Measurements from ENCODE around the gene UBE2M. TPM values are rescaled to one million over a fixed set of nuclear protein-coding genes. Genes with fewer than 3 reads are reported as not detected.
"Not testable (repeated sequence)": the region's sequence is repeated elsewhere in the genome, so short reads cannot be mapped to it uniquely, and the experiment has no call there.

The UBE2M gene
- total RNA-seq, 1 donor from 2014 or later: 142 TPM

GRCh38 chr19:58577581-58577980 is 19.2 kb upstream of the UBE2M start:
- H3K4me3 Mint-ChIP-seq (ENCODE audit: low read depth); H3K9me3 Mint-ChIP-seq; DNase-seq (ENCODE audit: low spot score); H3K27ac Mint-ChIP-seq; H3K27me3 Mint-ChIP-seq (ENCODE audit: low read depth); intact Hi-C loops (cut with micrococcal nuclease); H3K36me3 Mint-ChIP-seq (ENCODE audit: low read depth): not testable (repeated sequence)
- peaks cover 32% of the 10 kb centered on the region for H3K4me1 Mint-ChIP-seq (ENCODE audit: low read depth)

- no peaks in the 10 kb centered on the region for H3K27me3 Mint-ChIP-seq (ENCODE audit: low read depth)
- peaks cover 32% of the 10 kb centered on the region for H3K4me1 Mint-ChIP-seq (ENCODE audit: low read depth)
- peaks cover 8% of the 10 kb centered on the region for H3K36me3 Mint-ChIP-seq (ENCODE audit: low read depth)
- intact Hi-C loops (cut with micrococcal nuclease): loop anchor here (1.0 kb wide), 1 partner anchor 56 kb away; the partner anchor contains the start of gene ZBTB45
- peak; percentile 79 for DNase-seq (ENCODE audit: low spot score)
- peak overlapping the region; percentile 88 for H3K27ac Mint-ChIP-seq
- H3K9me3 Mint-ChIP-seq: no peaks in the 10 kb centered on the region
- peak overlapping the region; percentile 85 for H3K4me3 Mint-ChIP-seq (ENCODE audit: low read depth)
Measured at GRCh38 chr19:58575183-58576041, 17.0 kb upstream of the UBE2M start.

GRCh38 chr19:58573658-58574164 is 15.3 kb upstream of the UBE2M start:
- Mint-ChIP-seq H3K4me3 (ENCODE audit: low read depth) (peak overlapping the region; percentile 95), H3K9me3 (no peaks in the 10 kb centered on the region), H3K27ac (peak overlapping the region; percentile 100), H3K27me3 (ENCODE audit: low read depth) (no peaks in the 10 kb centered on the region), H3K36me3 (ENCODE audit: low read depth) (peaks cover 15% of the 10 kb centered on the region), H3K4me1 (ENCODE audit: low read depth) (peaks cover 22% of the 10 kb centered on the region)
- intact Hi-C loops (cut with micrococcal nuclease): loop anchor here (1.0 kb wide), 1 partner anchor 14 kb away; no protein-coding TSS in a partner anchor
- DNase-seq (ENCODE audit: low spot score): no peak

GRCh38 chr19:58572818-58573657 is 14.6 kb upstream of the UBE2M start, which contains the start of gene MZF1:
Gene MZF1, minus strand, starts transcription at chr19:58573335. Its CDS starts 1,946 bp downstream, at chr19:58571389.
- peak within 1 kb of the TSS; percentile 95 for H3K4me3 Mint-ChIP-seq (ENCODE audit: low read depth)
- peaks cover 21% of the 10 kb centered on the region for H3K36me3 Mint-ChIP-seq (ENCODE audit: low read depth)
- H3K27ac Mint-ChIP-seq: peak within 1 kb of the TSS; percentile 100
- H3K9me3 Mint-ChIP-seq: no peaks in the 10 kb centered on the region
- intact Hi-C loops (cut with micrococcal nuclease): loop anchor here (1.0 kb wide), 2 partner anchors 14 to 29 kb away; partner anchors contain the start of gene TRIM28
- DNase-seq (ENCODE audit: low spot score): peak; percentile 100
- H3K27me3 Mint-ChIP-seq (ENCODE audit: low read depth): no peaks in the 10 kb centered on the region
- peaks cover 21% of the 10 kb centered on the region for H3K4me1 Mint-ChIP-seq (ENCODE audit: low read depth)

GRCh38 chr19:58572026-58572817 is 13.8 kb upstream of the UBE2M start:
- intact Hi-C loops (cut with micrococcal nuclease): loop anchor here (1.0 kb wide), 1 partner anchor 28 kb away; the partner anchor contains the start of gene TRIM28
- H3K36me3 Mint-ChIP-seq (ENCODE audit: low read depth): peaks cover 22% of the 10 kb centered on the region
- no peaks in the 10 kb centered on the region for H3K9me3 Mint-ChIP-seq
- no peaks in the 10 kb centered on the region for H3K27me3 Mint-ChIP-seq (ENCODE audit: low read depth)
- H3K4me3 Mint-ChIP-seq (ENCODE audit: low read depth): peak overlapping the region; percentile 95
- peak overlapping the region; percentile 100 for H3K27ac Mint-ChIP-seq
- peaks cover 20% of the 10 kb centered on the region for H3K4me1 Mint-ChIP-seq (ENCODE audit: low read depth)
- DNase-seq (ENCODE audit: low spot score): no peak

GRCh38 chr19:58571575-58571947 is 13.2 kb upstream of the UBE2M start:
- H3K4me1 Mint-ChIP-seq (ENCODE audit: low read depth): peaks cover 20% of the 10 kb centered on the region
- H3K27me3 Mint-ChIP-seq (ENCODE audit: low read depth): no peaks in the 10 kb centered on the region
- H3K9me3 Mint-ChIP-seq: no peaks in the 10 kb centered on the region
- intact Hi-C loops (cut with micrococcal nuclease): no loop called here
- no peak overlapping the region for H3K27ac Mint-ChIP-seq
- peaks cover 22% of the 10 kb centered on the region for H3K36me3 Mint-ChIP-seq (ENCODE audit: low read depth)
- no peak for DNase-seq (ENCODE audit: low spot score)
- H3K4me3 Mint-ChIP-seq (ENCODE audit: low read depth): peak overlapping the region; percentile 95

- H3K9me3 Mint-ChIP-seq: no peaks in the 10 kb centered on the region
- peaks cover 25% of the 10 kb centered on the region for H3K36me3 Mint-ChIP-seq (ENCODE audit: low read depth)
- H3K4me3 Mint-ChIP-seq (ENCODE audit: low read depth): no peak overlapping the region
- intact Hi-C loops (cut with micrococcal nuclease): no loop called here
- H3K4me1 Mint-ChIP-seq (ENCODE audit: low read depth): peaks cover 20% of the 10 kb centered on the region
- no peak overlapping the region for H3K27ac Mint-ChIP-seq
- H3K27me3 Mint-ChIP-seq (ENCODE audit: low read depth): no peaks in the 10 kb centered on the region
- no peak for DNase-seq (ENCODE audit: low spot score)
Measured at GRCh38 chr19:58570770-58571574, 12.6 kb upstream of the UBE2M start.

- Mint-ChIP-seq H3K36me3 (ENCODE audit: low read depth) (peaks cover 25% of the 10 kb centered on the region), H3K4me3 (ENCODE audit: low read depth) (no peak overlapping the region), H3K9me3 (no peaks in the 10 kb centered on the region), H3K4me1 (ENCODE audit: low read depth) (peaks cover 18% of the 10 kb centered on the region), H3K27me3 (ENCODE audit: low read depth) (no peaks in the 10 kb centered on the region), H3K27ac (no peak overlapping the region)
- intact Hi-C loops (cut with micrococcal nuclease): no loop called here
- DNase-seq (ENCODE audit: low spot score): no peak
Measured at GRCh38 chr19:58569943-58570670, 11.7 kb upstream of the UBE2M start.

- intact Hi-C loops (cut with micrococcal nuclease): no loop called here
- no peak for DNase-seq (ENCODE audit: low spot score)
- Mint-ChIP-seq H3K27me3 (ENCODE audit: low read depth) (no peaks in the 10 kb centered on the region), H3K4me3 (ENCODE audit: low read depth) (no peak overlapping the region), H3K36me3 (ENCODE audit: low read depth) (peaks cover 25% of the 10 kb centered on the region), H3K9me3 (no peaks in the 10 kb centered on the region), H3K27ac (no peak overlapping the region), H3K4me1 (ENCODE audit: low read depth) (peaks cover 19% of the 10 kb centered on the region)
Measured at GRCh38 chr19:58569191-58569942, 11.0 kb upstream of the UBE2M start.

- peaks cover 19% of the 10 kb centered on the region for H3K4me1 Mint-ChIP-seq (ENCODE audit: low read depth)
- H3K4me3 Mint-ChIP-seq (ENCODE audit: low read depth): no peak overlapping the region
- intact Hi-C loops (cut with micrococcal nuclease): no loop called here
- DNase-seq (ENCODE audit: low spot score): no peak
- H3K36me3 Mint-ChIP-seq (ENCODE audit: low read depth): peaks cover 26% of the 10 kb centered on the region
- no peaks in the 10 kb centered on the region for H3K9me3 Mint-ChIP-seq
- no peaks in the 10 kb centered on the region for H3K27me3 Mint-ChIP-seq (ENCODE audit: low read depth)
- H3K27ac Mint-ChIP-seq: no peak overlapping the region
Measured at GRCh38 chr19:58568453-58569130, 10.2 kb upstream of the UBE2M start.
